Kidney epithelial cell (primary cell): Measurements from ENCODE around the gene DAPK2. TPM values are rescaled to one million over a fixed set of nuclear protein-coding genes. Genes with fewer than 3 reads are reported as not detected.
"Not testable (repeated sequence)": the region's sequence is repeated elsewhere in the genome, so short reads cannot be mapped to it uniquely, and the experiment has no call there.

Experiments
- DNase-seq: peaks from one replicate; pipeline ENCODE4 v3.0.0-alpha.2; 2010; ENCODE audit warnings: low read depth
- H3K27me3 ChIP-seq: 2 replicates; pipeline ENCODE4 v1.6.0; 2011; ENCODE audit warnings: low read length; ENCODE audit not compliant: control insufficient read depth, insufficient read depth
- H3K36me3 ChIP-seq: 2 replicates; pipeline ENCODE4 v1.5.1; 2011; ENCODE audit warnings: low read length; ENCODE audit not compliant: control insufficient read depth, insufficient read depth
- H3K4me3 ChIP-seq: 2 replicates; pipeline ENCODE4 v1.5.1; 2011; ENCODE audit warnings: low read depth, mild to moderate bottlenecking, control low read depth, low read length
- total RNA-seq: library from RNA; depleted of rRNA; stranded (reverse); fragments of >200 nt; gene quantifications from 2 replicates; pipeline ENCODE4 v1.2.3, GENCODE V29; 2015
- TF ChIP-seq, protein P1 (sequence below): IDR thresholded peaks from 2 replicates; pipeline ENCODE4 v1.5.1; 2011; ENCODE audit warnings: mild to moderate bottlenecking, moderate library complexity, low read length, control low read depth, inconsistent platforms; ENCODE audit not compliant: insufficient read depth, poor library complexity, severe bottlenecking

Gene DAPK2
- total RNA-seq, 1 donor from 2014 or later, result 0.21 TPM

GRCh38 chr15:64090527-64090926, 44.2 kb upstream of the DAPK2 start:
- H3K27me3 ChIP-seq, result no peaks in the 10 kb centered on the region
- TF ChIP-seq, protein P1, sequence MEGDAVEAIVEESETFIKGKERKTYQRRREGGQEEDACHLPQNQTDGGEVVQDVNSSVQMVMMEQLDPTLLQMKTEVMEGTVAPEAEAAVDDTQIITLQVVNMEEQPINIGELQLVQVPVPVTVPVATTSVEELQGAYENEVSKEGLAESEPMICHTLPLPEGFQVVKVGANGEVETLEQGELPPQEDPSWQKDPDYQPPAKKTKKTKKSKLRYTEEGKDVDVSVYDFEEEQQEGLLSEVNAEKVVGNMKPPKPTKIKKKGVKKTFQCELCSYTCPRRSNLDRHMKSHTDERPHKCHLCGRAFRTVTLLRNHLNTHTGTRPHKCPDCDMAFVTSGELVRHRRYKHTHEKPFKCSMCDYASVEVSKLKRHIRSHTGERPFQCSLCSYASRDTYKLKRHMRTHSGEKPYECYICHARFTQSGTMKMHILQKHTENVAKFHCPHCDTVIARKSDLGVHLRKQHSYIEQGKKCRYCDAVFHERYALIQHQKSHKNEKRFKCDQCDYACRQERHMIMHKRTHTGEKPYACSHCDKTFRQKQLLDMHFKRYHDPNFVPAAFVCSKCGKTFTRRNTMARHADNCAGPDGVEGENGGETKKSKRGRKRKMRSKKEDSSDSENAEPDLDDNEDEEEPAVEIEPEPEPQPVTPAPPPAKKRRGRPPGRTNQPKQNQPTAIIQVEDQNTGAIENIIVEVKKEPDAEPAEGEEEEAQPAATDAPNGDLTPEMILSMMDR, result no peak
- peaks cover 1% of the 10 kb centered on the region for H3K36me3 ChIP-seq
- DNase-seq, result no peak
- no peak overlapping the region for H3K4me3 ChIP-seq

DNA sequence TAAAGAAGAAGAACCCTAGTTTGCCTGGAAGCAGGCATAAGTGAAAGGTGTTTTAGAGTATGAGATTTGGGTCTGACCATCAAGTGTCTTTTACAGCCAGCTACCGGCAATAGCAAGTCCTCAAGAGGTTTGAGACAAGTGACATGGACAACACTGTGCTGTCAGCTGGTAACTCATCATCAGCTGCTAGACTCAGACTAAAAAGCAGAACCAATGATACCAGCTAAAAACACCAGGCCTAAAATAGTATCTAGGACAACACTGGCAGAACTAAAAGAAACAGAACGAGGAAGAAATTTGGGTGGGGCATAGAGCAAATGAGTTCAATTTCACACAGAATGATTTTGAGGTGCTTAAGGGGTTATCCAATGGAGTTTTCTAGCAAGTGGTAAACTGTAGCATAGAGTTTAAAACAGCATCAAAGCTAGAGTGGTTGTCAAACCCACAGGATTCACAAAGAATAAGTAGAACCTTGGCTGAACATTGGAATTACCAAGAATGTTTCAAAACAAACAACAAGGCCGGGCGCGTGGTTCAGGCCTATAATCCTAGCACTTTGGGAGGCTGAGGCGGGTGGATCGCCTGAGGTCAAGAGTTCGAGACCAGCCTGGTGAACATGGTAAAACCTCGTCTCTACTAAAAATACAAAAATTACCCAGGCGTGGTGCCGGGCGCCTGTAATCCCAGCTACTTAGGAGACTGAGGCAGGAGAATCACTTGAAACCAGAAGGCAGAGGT, 43.4 kb upstream of the DAPK2 start:
- TF ChIP-seq, protein P1, result no peak
- H3K36me3 ChIP-seq, result peaks cover 1% of the 10 kb centered on the region

DNA sequence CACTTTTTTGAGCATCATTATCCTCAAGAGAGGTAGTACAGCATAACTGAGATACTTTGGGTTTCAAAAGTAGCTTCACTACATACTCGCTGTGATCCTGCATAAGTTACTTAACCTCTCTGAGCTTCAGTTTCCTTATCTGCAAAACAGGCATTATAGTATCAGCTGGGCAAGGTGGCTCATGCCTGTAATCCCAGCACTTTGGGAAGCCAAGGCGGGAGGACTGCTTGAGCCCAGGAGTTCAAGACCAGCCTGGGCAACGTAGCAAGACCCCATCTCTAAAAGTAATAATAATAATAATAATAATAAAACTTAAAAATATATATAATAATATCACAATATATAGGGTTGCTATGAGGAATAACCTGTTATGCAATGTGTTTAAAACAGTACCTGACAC, 36.5 kb upstream of the DAPK2 start:
- no peaks in the 10 kb centered on the region for H3K27me3 ChIP-seq
- no peaks in the 10 kb centered on the region for H3K36me3 ChIP-seq
- no peak for DNase-seq
- TF ChIP-seq, protein P1, result no peak
- H3K4me3 ChIP-seq, result no peak overlapping the region

More for the DNA sequence above, 43.4 kb upstream of the DAPK2 start:
- Histone ChIP-seq H3K27me3 (no peaks in the 10 kb centered on the region), H3K4me3 (no peak overlapping the region)
- DNase-seq, result no peak

DNA sequence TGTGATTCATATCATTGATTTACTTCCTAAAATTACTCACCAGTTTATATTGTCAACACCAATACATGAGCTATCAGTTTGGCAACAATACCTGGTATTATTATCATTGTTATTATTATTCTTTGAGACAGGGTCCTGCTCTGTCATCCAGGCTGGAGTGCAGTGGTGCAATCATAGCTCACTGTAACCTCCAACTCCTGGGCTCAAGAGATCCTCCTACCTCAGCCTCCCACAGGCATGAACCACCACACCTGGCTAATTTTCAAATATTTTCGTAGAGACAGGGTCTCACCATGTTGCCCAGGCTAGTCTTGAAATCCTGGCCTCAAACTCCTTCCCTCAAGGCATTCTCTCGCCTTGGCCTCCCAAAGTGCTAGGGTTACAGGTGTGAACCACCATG, 27.2 kb upstream of the DAPK2 start:
- H3K27me3 ChIP-seq, H3K36me3 ChIP-seq, H3K4me3 ChIP-seq, DNase-seq: not testable (repeated sequence)

DNA sequence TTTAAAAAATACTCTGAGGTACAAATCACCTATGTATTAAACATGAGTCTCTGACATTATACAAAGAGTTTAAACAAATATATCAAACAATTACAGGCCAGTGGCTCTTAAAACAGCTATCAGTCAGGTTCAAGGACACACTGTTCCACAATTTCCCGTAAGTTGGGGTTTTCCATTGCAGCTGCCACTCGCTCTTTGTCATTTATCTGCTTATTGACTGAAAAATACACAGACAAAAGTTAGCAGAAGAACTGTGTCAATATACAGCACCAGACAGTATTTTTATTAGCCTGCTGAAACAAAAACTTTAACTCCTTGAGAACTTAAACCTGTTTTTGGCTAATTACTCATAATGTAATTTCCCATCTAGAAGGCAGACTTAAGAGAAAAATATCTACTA, 26.5 kb upstream of the DAPK2 start:
- no peak for DNase-seq
- TF ChIP-seq, protein P1, result no peak
- Histone ChIP-seq H3K4me3 (no peak overlapping the region), H3K36me3 (no peaks in the 10 kb centered on the region), H3K27me3 (no peaks in the 10 kb centered on the region)

- DNase-seq, result no peak
- Histone ChIP-seq H3K4me3 (no peak overlapping the region), H3K36me3 (no peaks in the 10 kb centered on the region), H3K27me3 (no peaks in the 10 kb centered on the region)
- TF ChIP-seq, protein P1, result no peak
Measured at GRCh38 chr15:64071931-64072765, 25.9 kb upstream of the DAPK2 start.
